Measurements from ENCODE around the gene SLC16A5.
A peak's percentile ranks its signal among the peaks of the same experiment; 100 is the strongest.

SLC16A5 gene

GRCh38 chr17:75087182-75087557, 584 bp upstream of the SLC16A5 start:
- no peak for DNase-seq

GRCh38 chr17:75088465-75089417, 987 bp downstream of the SLC16A5 start:
- no peak for DNase-seq

- no peak for DNase-seq
These were observed 3.4 kb downstream of the SLC16A5 start for GRCh38 chr17:75090871-75091854.

GRCh38 chr17:75091855-75092327, 4.1 kb downstream of the SLC16A5 start:
- no peak for DNase-seq

GRCh38 chr17:75093548-75094158, 5.9 kb downstream of the SLC16A5 start:
- DNase-seq = no peak

- DNase-seq = no peak
These were observed 7.2 kb downstream of the SLC16A5 start for GRCh38 chr17:75094871-75095399.

- no peak for DNase-seq
These were observed 8.4 kb downstream of the SLC16A5 start for GRCh38 chr17:75096082-75096625.

- no peak for DNase-seq
These were observed 10.1 kb downstream of the SLC16A5 start for GRCh38 chr17:75097865-75098264.

- no peak for DNase-seq
These were observed 11.1 kb downstream of the SLC16A5 start for GRCh38 chr17:75098861-75099260.

- DNase-seq = no peak
These were observed 12.3 kb downstream of the SLC16A5 start for GRCh38 chr17:75099881-75100595.

- no peak for DNase-seq
These were observed 14.6 kb downstream of the SLC16A5 start for GRCh38 chr17:75102385-75102821.

- DNase-seq = no peak
These were observed 16.1 kb downstream of the SLC16A5 start for GRCh38 chr17:75103601-75104554.

GRCh38 chr17:75105126-75106080, 17.6 kb downstream of the SLC16A5 start:
- no peak for DNase-seq

- DNase-seq = no peak
These were observed 20.4 kb downstream of the SLC16A5 start for GRCh38 chr17:75108193-75108592.

GRCh38 chr17:75109046-75109406, 21.3 kb downstream of the SLC16A5 start:
- DNase-seq = peak; percentile 68

- peak; percentile 97 for DNase-seq
These were observed 21.9 kb downstream of the SLC16A5 start, which contains the start of gene ARMC7 for GRCh38 chr17:75109407-75110233. TSS of gene ARMC7 (plus strand) at chr17:75109969. CDS start at chr17:75110289, 320 bp downstream.

GRCh38 chr17:75110234-75110937, 22.6 kb downstream of the SLC16A5 start:
- DNase-seq = peak; percentile 65
